OCI-LY3 (cell line): Measurements from ENCODE around the gene EPSTI1.

Source experiments
- H2AFZ ChIP-seq: fragments of 200-600, 300-600 bp; shearing (Covaris generic); 2 replicates; pipeline ENCODE4 v1.6.0; 2014; ENCODE audit warnings: antibody characterized with exemption, low read depth, low read length
- H3K27ac ChIP-seq: fragments of 200-600, 300-600 bp; sonication (generic); 2 replicates; pipeline ENCODE4 v1.5.1; 2014; ENCODE audit warnings: mild to moderate bottlenecking, low read length, moderate library complexity, mixed read lengths
- H3K27me3 ChIP-seq: fragments of 200-600, 300-600 bp; sonication (generic); 2 replicates; pipeline ENCODE4 v1.6.1; 2014; ENCODE audit warnings: low read depth, low read length, mixed read lengths
- H3K36me3 ChIP-seq: fragments of 200-600, 300-600 bp; sonication (generic); replicated peaks from 2 replicates; pipeline ENCODE3; 2014; ENCODE audit warnings: low read depth, low read length, mixed read lengths
- H3K4me1 ChIP-seq: fragments of 300-600, 200-600 bp; sonication (generic); 2 replicates; pipeline ENCODE4 v1.6.1; 2014; ENCODE audit warnings: low read length, mixed read lengths
- H3K4me2 ChIP-seq: fragments of 200-600, 300-600 bp; sonication (generic); 2 replicates; pipeline ENCODE4 v1.6.1; 2014; ENCODE audit warnings: low read length, mixed read lengths
- H3K4me3 ChIP-seq: fragments of 300-600, 200-600 bp; sonication (generic); 2 replicates; pipeline ENCODE4 v1.5.1; 2014; ENCODE audit warnings: antibody characterized with exemption, mild to moderate bottlenecking, low read length, moderate library complexity
- H3K79me2 ChIP-seq: fragments of 300-600, 200-600 bp; shearing (Covaris generic); 2 replicates; pipeline ENCODE4 v1.6.1; 2014; ENCODE audit warnings: mild to moderate bottlenecking, low read length, mixed read lengths
- H3K9ac ChIP-seq: fragments of 300-600, 200-600 bp; shearing (Covaris generic); 2 replicates; pipeline ENCODE4 v1.6.0; 2014; ENCODE audit warnings: mild to moderate bottlenecking, low read length, moderate library complexity
- H3K9me3 ChIP-seq: fragments of 200-600, 300-600 bp; shearing (Covaris generic); 2 replicates; pipeline ENCODE4 v1.6.1; 2014; ENCODE audit warnings: low read length, mixed read lengths; ENCODE audit not compliant: insufficient read depth
- H4K20me1 ChIP-seq: fragments of 200-600, 300-600 bp; sonication (generic); 2 replicates; pipeline ENCODE4 v1.6.1; 2016; ENCODE audit warnings: low read length, mixed read lengths; ENCODE audit not compliant: insufficient read depth
- CTCF ChIP-seq: fragments of 200-600, 300-600 bp; sonication (generic); IDR thresholded peaks from 2 replicates; pipeline ENCODE4 v1.5.1; 2014; ENCODE audit warnings: antibody characterized with exemption, low read length, low read depth
- EZH2phosphoT487 ChIP-seq: fragments of 200-600 bp; shearing (Covaris generic); IDR thresholded peaks from 2 replicates; pipeline ENCODE4 v1.6.1; 2018; ENCODE audit warnings: antibody characterized with exemption, mixed run types, low read depth

The EPSTI1 gene

GRCh38 chr13:43003729-43004128, 11.7 kb upstream of the EPSTI1 start:
- Histone ChIP-seq H3K4me3 (no peak overlapping the region), H3K9ac (no peak overlapping the region), H3K36me3 (no peaks in the 10 kb centered on the region), H2AFZ (no peak overlapping the region), H3K27me3 (0 out of 2 replicates have a peak, but pooled peaks cover 9% of the 10 kb centered on the region), H3K79me2 (no peaks in the 10 kb centered on the region), H4K20me1 (no peaks in the 10 kb centered on the region), H3K9me3 (no peaks in the 10 kb centered on the region), H3K4me1 (0 out of 2 replicates have a peak, but pooled peaks cover 5% of the 10 kb centered on the region), H3K4me2 (no peak overlapping the region), H3K27ac (no peak overlapping the region)
- TF ChIP-seq EZH2phosphoT487 (no peak), CTCF (no peak)

- no peak overlapping the region for H3K4me2 ChIP-seq
- no peaks in the 10 kb centered on the region for H3K79me2 ChIP-seq
- no peak overlapping the region for H3K9ac ChIP-seq
- no peaks in the 10 kb centered on the region for H4K20me1 ChIP-seq
- H2AFZ ChIP-seq, result no peak overlapping the region
- 0 out of 2 replicates have a peak, but pooled peaks cover under 1% of the 10 kb centered on the region for H3K9me3 ChIP-seq
- 0 out of 2 replicates have a peak, but pooled peaks cover 9% of the 10 kb centered on the region for H3K27me3 ChIP-seq
- no peak overlapping the region for H3K4me3 ChIP-seq
- no peaks in the 10 kb centered on the region for H3K36me3 ChIP-seq
- H3K4me1 ChIP-seq, result peaks cover 5% of the 10 kb centered on the region
- TF ChIP-seq EZH2phosphoT487 (no peak), CTCF (no peak)
- no peak overlapping the region for H3K27ac ChIP-seq
Measured at GRCh38 chr13:43003010-43003409, 11.0 kb upstream of the EPSTI1 start.

GRCh38 chr13:43002021-43002420, 10.0 kb upstream of the EPSTI1 start:
- TF ChIP-seq EZH2phosphoT487, result no peak
- TF ChIP-seq CTCF, result no peak
- Histone ChIP-seq H3K4me3 (no peak overlapping the region), H3K4me2 (no peak overlapping the region), H4K20me1 (no peaks in the 10 kb centered on the region), H2AFZ (no peak overlapping the region), H3K27me3 (0 out of 2 replicates have a peak, but pooled peaks cover 4% of the 10 kb centered on the region), H3K36me3 (no peaks in the 10 kb centered on the region), H3K27ac (no peak overlapping the region), H3K4me1 (peaks cover 13% of the 10 kb centered on the region), H3K9me3 (0 out of 2 replicates have a peak, but pooled peaks cover 3% of the 10 kb centered on the region), H3K9ac (no peak overlapping the region), H3K79me2 (no peaks in the 10 kb centered on the region)

- TF ChIP-seq EZH2phosphoT487 (no peak), CTCF (no peak)
- Histone ChIP-seq H3K9ac (no peak overlapping the region), H3K79me2 (no peaks in the 10 kb centered on the region), H3K4me2 (no peak overlapping the region), H2AFZ (no peak overlapping the region), H3K36me3 (no peaks in the 10 kb centered on the region), H3K27me3 (no peaks in the 10 kb centered on the region), H3K27ac (no peak overlapping the region), H3K4me1 (peaks cover 24% of the 10 kb centered on the region), H3K4me3 (no peak overlapping the region), H4K20me1 (no peaks in the 10 kb centered on the region), H3K9me3 (0 out of 2 replicates have a peak, but pooled peaks cover 3% of the 10 kb centered on the region)
Measured at GRCh38 chr13:43000676-43001075, 8.6 kb upstream of the EPSTI1 start.
